ENCODE data around the gene CEND1. TPM values are rescaled to one million over a fixed set of nuclear protein-coding genes. Genes with fewer than 3 reads are reported as not detected.

The CEND1 gene
- total RNA-seq, 2 experiments from 2014 or later, result 0.61 to 1.9 TPM

DNA sequence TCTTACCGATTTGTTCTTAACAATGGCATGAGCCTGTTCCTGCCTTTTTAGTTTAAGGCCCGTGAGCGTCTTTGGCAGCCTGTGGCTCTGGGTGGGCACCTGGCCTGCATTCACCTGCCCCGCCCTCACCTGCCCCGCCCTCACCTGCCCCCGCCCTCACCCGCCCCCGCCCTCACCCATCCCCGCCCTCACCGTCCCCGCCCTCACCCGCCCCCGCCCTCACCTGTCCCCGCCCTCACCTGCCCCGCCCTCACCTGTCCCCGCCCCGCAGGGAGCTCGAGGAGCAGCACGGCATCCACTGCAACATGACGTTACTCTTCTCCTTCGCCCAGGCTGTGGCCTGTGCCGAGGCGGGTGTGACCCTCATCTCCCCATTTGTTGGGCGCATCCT, 26.8 kb downstream of the CEND1 start:
- Mint-ChIP-seq H3K27me3 (ENCODE audit: low read depth) (no peaks in the 10 kb centered on the region), H3K36me3 (ENCODE audit: low read depth) (peaks cover 50% of the 10 kb centered on the region), H3K9me3 (ENCODE audit: insufficient read depth) (no peaks in the 10 kb centered on the region), H3K4me1 (ENCODE audit: low read depth) (peaks cover 2% of the 10 kb centered on the region), H3K27ac (no peak overlapping the region), H3K4me3 (no peak overlapping the region)
- POLR2A ChIA-PET, result no interaction called here
- CTCF ChIA-PET, result interaction anchor here (0.9 kb wide), 1 partner anchor 15 kb away, joined by 3 read pairs; no protein-coding TSS in a partner anchor
- DNase-seq (no peak), ATAC-seq (no peak)

GRCh38 chr11:762421-763072, 27.3 kb downstream of the CEND1 start:
- peak; percentile 42 for DNase-seq
- H3K27ac Mint-ChIP-seq, result no peak overlapping the region

GRCh38 chr11:761526-762108, 28.3 kb downstream of the CEND1 start:
- DNase-seq, result no peak
- Mint-ChIP-seq H3K4me3 (no peak overlapping the region), H3K27ac (peak overlapping the region; percentile 20), H3K27me3 (ENCODE audit: low read depth) (no peaks in the 10 kb centered on the region), H3K36me3 (ENCODE audit: low read depth) (peaks cover 58% of the 10 kb centered on the region), H3K4me1 (ENCODE audit: low read depth) (peaks cover 2% of the 10 kb centered on the region), H3K9me3 (ENCODE audit: insufficient read depth) (no peaks in the 10 kb centered on the region)
- ATAC-seq, result no peak
- ChIA-PET CTCF (interaction anchor here (1.3 kb wide), 1 partner anchor 14 kb away, joined by 3 read pairs; no protein-coding TSS in a partner anchor), POLR2A (interaction anchor here (0.5 kb wide), 1 partner anchor 34 kb away, joined by 3 read pairs; no protein-coding TSS in a partner anchor)

More at GRCh38 chr11:762421-763072, 27.3 kb downstream of the CEND1 start:
- peak; percentile 40 for ATAC-seq
- CTCF ChIA-PET, result interaction anchor here (1.3 kb wide), 1 partner anchor 15 kb away, joined by 3 read pairs; no protein-coding TSS in a partner anchor
- Mint-ChIP-seq H3K36me3 (ENCODE audit: low read depth) (peaks cover 53% of the 10 kb centered on the region), H3K9me3 (ENCODE audit: insufficient read depth) (no peaks in the 10 kb centered on the region), H3K4me3 (no peak overlapping the region), H3K27me3 (ENCODE audit: low read depth) (no peaks in the 10 kb centered on the region), H3K4me1 (ENCODE audit: low read depth) (peaks cover 2% of the 10 kb centered on the region)
- POLR2A ChIA-PET, result no interaction called here

DNA sequence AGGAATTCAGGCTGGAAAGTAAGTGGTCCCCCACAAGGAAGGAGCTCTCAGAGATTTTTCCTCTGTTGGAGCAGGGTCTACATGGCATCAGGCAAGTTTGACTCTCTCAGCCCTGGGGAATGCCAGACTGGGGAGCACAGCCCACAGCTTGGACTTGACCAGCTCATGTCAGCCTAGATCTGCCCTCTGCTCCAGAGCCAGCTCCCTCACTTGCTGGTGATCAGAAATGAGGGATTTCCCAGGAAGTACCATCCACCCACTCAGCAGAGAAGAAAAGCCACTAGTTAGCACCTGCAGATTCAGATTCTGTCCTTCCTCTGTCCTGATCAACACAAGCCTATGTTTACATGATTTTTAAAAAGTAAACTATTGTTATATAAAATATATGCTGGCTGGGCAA, 29.7 kb downstream of the CEND1 start:
- Mint-ChIP-seq H3K4me1 (ENCODE audit: low read depth) (peaks cover 2% of the 10 kb centered on the region), H3K27ac (peak overlapping the region; percentile 46), H3K36me3 (ENCODE audit: low read depth) (peaks cover 57% of the 10 kb centered on the region), H3K27me3 (ENCODE audit: low read depth) (no peaks in the 10 kb centered on the region), H3K4me3 (no peak overlapping the region), H3K9me3 (ENCODE audit: insufficient read depth) (no peaks in the 10 kb centered on the region)
- ATAC-seq (no peak), DNase-seq (no peak)
- ChIA-PET CTCF (interaction anchor here (1.4 kb wide), 1 partner anchor 12 kb away, joined by 4 read pairs; the partner anchor contains the start of gene TALDO1), POLR2A (interaction anchor here (0.9 kb wide), 1 partner anchor 12 kb away, joined by 3 read pairs; no protein-coding TSS in a partner anchor)

GRCh38 chr11:749731-750130, 40.2 kb downstream of the CEND1 start:
- POLR2A ChIA-PET, result no interaction called here

GRCh38 chr11:748007-748359, 41.9 kb downstream of the CEND1 start:
- POLR2A ChIA-PET, result interaction anchor here (0.6 to 1.6 kb wide), 11 partner anchors 11 to 1129 kb away, joined by 3 to 7 read pairs (median 3); no protein-coding TSS in a partner anchor
- DNase-seq, result peak; percentile 37
- Mint-ChIP-seq H3K27me3 (ENCODE audit: low read depth) (no peaks in the 10 kb centered on the region), H3K4me1 (ENCODE audit: low read depth) (peaks cover 23% of the 10 kb centered on the region), H3K9me3 (ENCODE audit: insufficient read depth) (no peaks in the 10 kb centered on the region), H3K36me3 (ENCODE audit: low read depth) (peaks cover 17% of the 10 kb centered on the region), H3K4me3 (peak overlapping the region; percentile 83), H3K27ac (peak overlapping the region; percentile 68)
- peak; percentile 3 for ATAC-seq
- CTCF ChIA-PET, result interaction anchor here (0.9 to 2.3 kb wide), 12 partner anchors 10 to 212 kb away, joined by 3 to 12 read pairs (median 4); partner anchors contain the start of gene HRAS

More at GRCh38 chr11:749731-750130, 40.2 kb downstream of the CEND1 start:
- Mint-ChIP-seq H3K4me3 (peak overlapping the region; percentile 37), H3K36me3 (ENCODE audit: low read depth) (peaks cover 17% of the 10 kb centered on the region), H3K9me3 (ENCODE audit: insufficient read depth) (no peaks in the 10 kb centered on the region), H3K27ac (peak overlapping the region; percentile 34), H3K4me1 (ENCODE audit: low read depth) (peaks cover 23% of the 10 kb centered on the region), H3K27me3 (ENCODE audit: low read depth) (no peaks in the 10 kb centered on the region)
- DNase-seq (no peak), ATAC-seq (no peak)
- CTCF ChIA-PET, result no interaction called here

GRCh38 chr11:747158-748006, 42.5 kb downstream of the CEND1 start, which contains the start of gene TALDO1:
TSS of gene TALDO1 (plus strand) at chr11:747464. CDS start at chr11:747482, 18 bp downstream.
- no peaks in the 10 kb centered on the region for H3K27me3 Mint-ChIP-seq (ENCODE audit: low read depth)
- no peaks in the 10 kb centered on the region for H3K9me3 Mint-ChIP-seq (ENCODE audit: insufficient read depth)
- peak within 1 kb of the TSS; percentile 83 for H3K4me3 Mint-ChIP-seq
- CTCF ChIA-PET, result interaction anchor here (0.8 to 2.3 kb wide), 12 partner anchors 12 to 211 kb away, joined by 3 to 12 read pairs (median 4); partner anchors contain the start of gene HRAS
- ATAC-seq, result peak; percentile 92
- peaks cover 12% of the 10 kb centered on the region for H3K36me3 Mint-ChIP-seq (ENCODE audit: low read depth)
- H3K4me1 Mint-ChIP-seq (ENCODE audit: low read depth), result peaks cover 23% of the 10 kb centered on the region
- POLR2A ChIA-PET, result interaction anchor here (0.7 to 1.6 kb wide), 8 partner anchors 10 to 1129 kb away, joined by 3 to 7 read pairs (median 4); no protein-coding TSS in a partner anchor
- DNase-seq, result peak; percentile 86
- H3K27ac Mint-ChIP-seq, result peak within 1 kb of the TSS; percentile 81

- DNase-seq (peak; percentile 67), ATAC-seq (peak; percentile 47)
- CTCF ChIA-PET, result interaction anchor here (0.8 to 2.3 kb wide), 3 partner anchors 18 to 49 kb away, joined by 3 to 12 read pairs (median 3); no protein-coding TSS in a partner anchor
- no peaks in the 10 kb centered on the region for H3K27me3 Mint-ChIP-seq (ENCODE audit: low read depth)
- H3K4me1 Mint-ChIP-seq (ENCODE audit: low read depth), result peaks cover 21% of the 10 kb centered on the region
- H3K27ac Mint-ChIP-seq, result peak overlapping the region; percentile 79
- H3K4me3 Mint-ChIP-seq, result peak overlapping the region; percentile 83
- no peaks in the 10 kb centered on the region for H3K9me3 Mint-ChIP-seq (ENCODE audit: insufficient read depth)
- POLR2A ChIA-PET, result interaction anchor here (1.0 to 1.6 kb wide), 3 partner anchors 9 to 31 kb away, joined by 3 to 4 read pairs (median 3); no protein-coding TSS in a partner anchor
- H3K36me3 Mint-ChIP-seq (ENCODE audit: low read depth), result peaks cover 8% of the 10 kb centered on the region
Observed at GRCh38 chr11:746289-747157, 43.4 kb downstream of the CEND1 start.

DNA sequence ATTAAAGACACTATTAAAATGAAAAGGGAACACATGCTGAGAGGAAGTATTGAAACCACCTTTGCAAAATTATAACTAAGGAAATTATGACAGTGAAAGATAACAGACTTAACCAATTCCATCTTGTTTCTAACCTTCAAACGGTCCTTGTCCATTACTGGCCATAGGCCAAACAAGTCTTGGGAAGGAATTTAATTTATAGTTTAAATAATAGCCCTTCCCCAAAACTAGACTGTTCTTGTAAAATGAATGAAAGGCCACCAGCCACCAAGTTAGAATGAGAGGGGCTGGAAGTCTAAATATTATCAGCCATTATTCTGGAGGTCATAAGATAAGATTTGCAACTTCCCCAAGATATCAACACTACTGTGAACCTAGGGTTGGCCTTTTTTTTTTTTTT, 44.5 kb downstream of the CEND1 start:
- ATAC-seq, result no peak
- H3K27me3 Mint-ChIP-seq (ENCODE audit: low read depth), result no peaks in the 10 kb centered on the region
- CTCF ChIA-PET, result interaction anchor here (1.0 kb wide), 1 partner anchor 18 kb away, joined by 3 read pairs; no protein-coding TSS in a partner anchor

DNA sequence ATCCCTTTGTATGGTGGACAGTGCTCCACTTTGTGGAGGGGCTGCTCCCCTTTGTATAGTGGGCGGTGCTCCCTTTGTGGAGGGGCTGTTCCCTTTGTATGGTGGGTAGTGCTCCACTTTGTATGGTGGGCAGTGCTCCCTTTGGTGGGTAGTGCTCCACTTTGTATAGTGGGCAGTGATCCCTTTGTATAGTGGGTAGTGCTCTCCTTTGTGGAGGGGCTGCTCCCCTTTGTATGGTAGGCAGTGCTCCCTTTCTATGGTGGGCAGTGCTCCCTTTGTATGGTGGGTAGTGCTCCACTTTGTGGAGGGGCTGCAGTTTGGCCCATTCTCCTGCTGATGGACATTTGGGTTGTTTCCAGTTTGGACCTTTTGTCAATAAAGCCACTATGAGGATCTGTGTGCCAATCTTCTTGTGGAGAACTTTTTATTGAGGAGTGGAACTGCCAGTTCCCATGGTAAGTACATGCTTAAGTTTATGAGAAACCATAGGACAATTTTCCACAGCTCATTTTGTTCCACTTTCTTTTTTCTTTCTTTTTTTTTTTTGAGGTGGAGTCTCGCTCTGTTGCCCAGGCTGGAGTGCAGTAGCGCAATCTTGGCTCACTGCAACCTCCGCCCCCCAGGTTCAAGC, 47.2 kb downstream of the CEND1 start:
- H3K27me3 Mint-ChIP-seq (ENCODE audit: low read depth), result peaks cover 5% of the 10 kb centered on the region
- POLR2A ChIA-PET, result no interaction called here
- peaks cover 9% of the 10 kb centered on the region for H3K4me1 Mint-ChIP-seq (ENCODE audit: low read depth)
- DNase-seq, result no peak
- ATAC-seq, result no peak
- no peak overlapping the region for H3K4me3 Mint-ChIP-seq
- H3K9me3 Mint-ChIP-seq (ENCODE audit: insufficient read depth), result no peaks in the 10 kb centered on the region
- H3K27ac Mint-ChIP-seq, result no peak overlapping the region
- CTCF ChIA-PET, result interaction anchor here (1.3 kb wide), 1 partner anchor 18 kb away, joined by 5 read pairs; no protein-coding TSS in a partner anchor
- H3K36me3 Mint-ChIP-seq (ENCODE audit: low read depth), result peaks cover 1% of the 10 kb centered on the region

More for the DNA sequence above, 44.5 kb downstream of the CEND1 start:
- H3K4me3 Mint-ChIP-seq, result no peak overlapping the region
- no peak for DNase-seq
- H3K4me1 Mint-ChIP-seq (ENCODE audit: low read depth), result peaks cover 21% of the 10 kb centered on the region
- H3K9me3 Mint-ChIP-seq (ENCODE audit: insufficient read depth), result no peaks in the 10 kb centered on the region
- POLR2A ChIA-PET, result no interaction called here
- no peak overlapping the region for H3K27ac Mint-ChIP-seq
- H3K36me3 Mint-ChIP-seq (ENCODE audit: low read depth), result peaks cover 8% of the 10 kb centered on the region
